Activated T-cell treated with anti-CD3 and anti-CD28 coated beads for 48 hours (primary cell): Measurements from ENCODE around the gene RHBDL3.
A peak's percentile ranks its signal among the peaks of the same experiment; 100 is the strongest.
"Not testable (repeated sequence)": the region's sequence is repeated elsewhere in the genome, so short reads cannot be mapped to it uniquely, and the experiment has no call there.

Experiments
- DNase-seq: peaks from one replicate; pipeline ENCODE4 v3.0.0-alpha.2; 2020; ENCODE audit warnings: low read depth

Gene RHBDL3

DNA sequence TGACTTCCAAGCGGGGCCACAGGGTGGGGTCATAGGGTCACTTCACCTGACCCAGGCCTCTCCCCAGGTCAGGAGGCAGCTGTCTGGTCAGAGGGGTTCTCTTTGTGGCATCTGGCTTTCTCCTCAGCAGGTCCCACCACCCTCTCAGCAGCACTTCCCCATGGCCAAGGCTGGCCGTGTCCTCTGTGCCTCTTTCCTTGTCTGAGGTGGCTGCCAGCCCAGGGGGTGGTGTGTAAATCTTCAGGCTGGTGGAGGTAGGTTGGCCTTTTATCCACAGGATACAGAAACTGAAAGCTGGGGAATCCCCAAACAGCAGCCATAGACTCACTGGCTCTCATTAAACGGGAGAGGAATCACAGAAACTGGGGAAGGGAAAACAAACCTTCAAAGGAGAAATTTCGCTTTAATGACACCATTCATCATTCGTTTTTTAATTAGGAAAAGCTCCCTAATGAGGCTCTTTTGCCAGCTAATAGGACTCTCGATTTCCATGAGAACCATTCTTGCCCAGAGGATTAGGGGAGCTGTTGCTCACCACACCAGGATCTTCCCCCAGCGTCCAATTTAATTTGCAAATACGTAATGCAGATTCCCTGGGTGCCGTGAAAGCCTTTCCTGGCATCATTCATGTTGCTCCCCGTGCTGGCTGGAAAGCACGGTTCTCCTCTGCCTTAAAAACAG is 58.3 kb downstream of the RHBDL3 start:
- DNase-seq: no peak

DNA sequence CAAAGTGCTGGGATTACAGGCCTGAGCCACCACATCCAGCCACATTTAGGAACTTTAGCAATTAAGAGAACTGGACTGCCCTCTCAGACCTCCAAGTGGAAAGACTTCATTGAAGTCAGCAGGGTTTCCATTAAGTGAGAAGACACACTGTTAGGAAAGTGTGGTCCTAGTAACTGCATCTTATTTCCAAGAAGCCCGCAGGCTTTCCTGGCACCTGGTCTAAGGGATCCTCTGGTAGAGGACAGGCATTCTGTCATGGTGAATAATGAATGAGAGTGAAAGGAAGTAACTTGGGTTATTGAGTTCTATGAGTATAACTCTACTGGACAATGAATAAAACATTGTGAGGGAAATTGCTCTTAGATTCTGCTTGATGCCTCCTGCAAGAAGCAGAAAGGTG is 62.3 kb downstream of the RHBDL3 start:
- DNase-seq: no peak

GRCh38 chr17:32330147-32330546 is 64.5 kb downstream of the RHBDL3 start:
- no peak for DNase-seq

DNA sequence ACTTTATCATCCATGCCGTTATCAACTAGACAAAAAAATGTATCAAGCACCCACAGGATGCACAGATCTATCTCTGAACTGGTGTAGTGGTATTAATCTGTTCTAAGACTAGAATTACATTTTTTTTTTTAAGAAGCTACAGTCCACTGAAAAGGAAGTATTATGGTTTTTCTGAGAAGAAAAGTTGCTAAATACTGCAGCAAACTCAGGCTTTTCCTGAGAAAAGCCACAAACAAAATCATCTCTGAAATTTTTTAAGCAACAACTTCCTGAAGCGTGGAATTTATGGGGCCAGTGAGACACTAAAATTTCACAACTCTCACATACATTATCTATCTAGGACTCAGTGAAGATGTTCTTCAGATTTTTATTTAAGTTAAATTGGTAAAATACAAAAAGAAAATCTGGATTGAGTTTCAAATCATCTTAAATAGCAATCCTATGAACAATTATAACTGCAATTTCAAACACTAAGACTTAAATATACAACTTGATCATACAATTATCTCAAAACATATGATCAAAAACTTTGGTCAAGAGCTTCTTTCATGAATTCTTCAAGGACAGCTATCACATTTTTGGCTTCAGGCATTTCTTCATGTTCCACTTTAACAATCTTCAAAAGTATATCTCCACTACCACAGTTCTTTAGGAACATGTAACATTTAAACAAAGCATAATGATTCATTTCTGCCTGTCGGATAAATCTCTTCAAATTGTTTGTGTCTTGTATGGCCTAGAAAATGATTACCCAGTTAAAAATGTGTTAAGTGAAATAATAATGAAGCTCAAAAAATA is 65.8 kb downstream of the RHBDL3 start:
- DNase-seq: no peak

- DNase-seq: no peak
Observed at GRCh38 chr17:32333187-32333586, 67.6 kb downstream of the RHBDL3 start.

- DNase-seq: no peak
Observed at GRCh38 chr17:32335046-32335445, 69.4 kb downstream of the RHBDL3 start.

DNA sequence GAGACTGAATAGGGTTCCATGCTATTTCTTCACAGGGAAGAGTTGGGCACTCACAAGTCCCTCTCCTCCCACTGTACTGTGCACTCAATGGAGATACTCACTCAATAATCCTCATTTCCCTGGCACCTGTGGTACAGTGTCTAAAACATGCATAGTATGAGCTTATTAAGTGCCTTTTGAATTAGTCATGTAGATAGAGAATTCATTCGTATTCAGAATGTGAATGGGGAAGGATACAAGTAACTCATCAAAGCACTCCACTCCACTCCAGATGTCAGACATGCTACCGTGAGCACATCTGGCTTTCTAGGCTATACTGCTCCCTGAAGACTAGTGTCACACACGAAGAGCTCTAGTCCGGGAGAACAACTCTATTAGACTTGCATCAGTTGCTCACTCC is 70.1 kb downstream of the RHBDL3 start:
- DNase-seq: no peak

- DNase-seq: no peak
Observed at GRCh38 chr17:32341141-32341856, 75.7 kb downstream of the RHBDL3 start.

- DNase-seq: peak; percentile 82
Observed at GRCh38 chr17:32341857-32342602, 76.4 kb downstream of the RHBDL3 start, which contains the start of gene C17orf75. Gene C17orf75 (minus strand): TSS chr17:32342173. CDS start chr17:32342139, 34 bp downstream.

- DNase-seq: no peak
Observed at GRCh38 chr17:32342603-32343325, 77.1 kb downstream of the RHBDL3 start.

DNA sequence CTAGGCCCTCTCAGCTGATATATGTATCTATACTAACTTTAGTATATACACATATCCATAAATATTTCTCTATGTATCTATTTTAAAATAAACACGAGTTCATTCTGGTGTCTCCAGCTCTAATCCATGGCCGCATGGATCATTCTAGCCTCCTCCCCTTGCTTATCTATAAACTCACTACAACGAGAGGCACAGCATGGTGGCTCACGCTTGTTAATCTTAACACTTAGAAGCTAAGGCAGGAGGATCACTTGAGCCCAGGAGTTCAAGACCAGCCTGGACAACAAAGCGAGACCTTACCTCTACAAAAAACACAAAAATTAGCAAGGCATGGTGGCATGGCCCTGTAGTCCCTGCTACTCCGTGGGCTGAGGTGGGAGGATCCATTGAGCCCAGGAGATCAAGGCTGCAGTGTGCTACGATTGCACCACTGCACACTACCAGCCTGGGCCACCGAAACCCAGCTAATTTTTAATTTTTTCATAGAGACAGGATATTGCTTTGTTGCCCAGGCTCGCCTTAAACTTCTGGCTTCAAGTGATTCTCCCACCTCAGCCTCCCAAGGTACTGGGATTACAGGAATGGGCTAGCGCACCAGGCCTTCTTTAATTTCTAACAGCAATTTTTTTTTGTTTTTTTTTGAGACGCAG is 80.4 kb downstream of the RHBDL3 start:
- no peak for DNase-seq

DNA sequence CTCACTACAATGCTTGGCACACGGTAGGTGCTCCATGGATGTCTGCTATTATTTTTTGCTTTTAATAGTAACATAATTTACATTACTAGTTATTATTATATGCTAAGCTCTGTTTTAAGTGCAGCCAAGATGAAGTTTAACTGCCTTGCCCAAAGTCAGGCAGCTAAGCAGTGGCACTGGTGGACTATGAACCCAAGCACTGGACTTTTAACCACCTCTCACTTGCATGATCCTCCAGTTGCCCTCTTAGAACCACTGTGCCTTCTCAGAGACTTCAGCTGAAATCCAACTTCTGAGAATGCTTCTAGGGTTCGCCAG is 82.8 kb downstream of the RHBDL3 start:
- no peak for DNase-seq

DNA sequence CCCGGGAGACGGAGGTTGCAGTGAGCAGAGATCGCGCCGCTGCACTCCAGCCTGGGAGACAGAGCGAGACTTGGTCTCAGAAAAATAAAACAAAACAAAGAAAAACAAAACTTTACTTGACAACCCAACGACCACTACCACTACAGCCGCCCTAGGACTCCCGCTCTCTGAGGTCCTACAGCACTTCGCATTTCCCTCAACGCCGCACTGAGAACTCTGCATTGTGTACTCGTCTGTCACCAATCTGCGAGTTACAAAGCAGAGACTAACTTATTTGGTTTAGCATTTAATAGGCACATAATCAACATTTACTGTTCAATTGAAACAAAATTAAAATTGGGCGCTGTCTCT is 83.8 kb downstream of the RHBDL3 start:
- no peak for DNase-seq

DNA sequence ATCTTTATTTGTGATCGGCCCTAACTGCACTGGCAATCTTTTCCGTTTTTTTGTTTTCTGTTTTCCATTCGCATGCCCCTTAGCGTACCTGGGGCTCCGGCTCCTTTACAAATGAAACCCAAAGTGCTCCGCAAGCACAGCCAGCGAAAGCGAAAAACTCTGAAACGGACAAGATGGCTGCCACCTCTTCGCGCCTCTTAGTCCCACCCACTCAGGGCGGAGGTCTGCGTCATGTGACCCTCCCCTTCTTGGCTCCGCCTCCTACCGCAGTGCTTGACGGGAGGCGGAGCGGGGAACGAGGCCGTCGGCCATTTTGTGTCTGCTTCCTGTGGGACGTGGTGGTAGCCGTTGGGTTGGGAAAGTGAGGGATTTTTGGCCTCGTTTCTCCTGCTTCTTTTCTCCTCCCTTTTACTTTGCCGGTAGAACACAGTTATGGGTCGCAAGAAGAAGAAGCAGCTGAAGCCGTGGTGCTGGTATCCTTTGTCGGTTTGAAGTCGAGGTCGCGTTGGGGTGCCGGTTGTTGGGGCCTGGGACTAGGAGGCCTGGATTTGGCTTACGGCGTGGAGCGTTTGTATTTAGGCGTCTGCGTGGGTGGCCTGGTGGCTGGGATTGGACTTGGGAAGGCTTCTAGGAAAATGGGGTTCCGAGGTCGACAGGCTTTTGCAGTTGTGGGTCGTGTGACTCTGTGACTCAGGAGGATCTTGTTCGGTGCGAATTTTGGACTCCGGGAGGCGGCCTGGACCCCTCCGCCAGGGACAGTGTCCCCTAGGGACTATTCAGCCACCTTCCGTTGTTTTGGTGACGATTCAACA is 84.4 kb downstream of the RHBDL3 start, which contains the start of gene ZNF207:
Gene ZNF207 (plus strand): TSS at position 304 of the 812 bp plus-strand sequence. CDS start 129 bp downstream, at position 433.
- DNase-seq: peak; percentile 94

DNA sequence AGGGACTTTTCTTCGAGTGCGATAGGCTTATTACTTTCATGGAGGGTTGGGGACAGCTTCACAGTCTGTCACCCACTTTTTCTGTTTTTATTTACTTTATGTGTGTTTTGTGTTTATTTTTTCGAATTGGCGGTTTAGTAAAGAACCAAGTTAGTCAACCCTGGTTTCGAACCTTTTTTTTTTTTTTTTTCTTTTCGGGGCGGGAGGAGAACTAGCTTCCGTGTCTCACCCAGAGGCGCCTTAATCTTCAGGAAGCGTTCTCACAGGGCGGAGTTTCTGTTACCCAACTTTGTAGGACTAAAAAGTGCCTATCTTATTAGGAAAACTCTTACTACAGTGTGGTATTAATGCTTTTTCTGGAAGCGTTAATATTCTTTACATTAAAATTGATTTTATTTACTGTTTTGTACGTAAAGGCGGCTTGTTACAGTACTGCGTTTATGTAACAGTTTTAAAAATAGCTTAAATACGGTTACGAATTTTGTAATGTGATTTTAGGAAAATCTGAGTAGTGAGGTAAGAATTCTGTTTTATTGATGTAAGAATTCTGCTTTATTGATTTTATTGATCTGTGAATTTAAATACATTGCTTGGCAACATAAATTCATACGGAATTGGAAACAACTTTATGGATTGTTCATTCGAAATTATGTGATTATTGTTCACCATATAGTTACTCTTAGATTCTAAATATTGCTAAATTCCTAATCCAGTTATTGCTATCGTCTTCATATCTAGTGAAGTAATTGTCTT is 85.2 kb downstream of the RHBDL3 start:
- DNase-seq: no peak

DNA sequence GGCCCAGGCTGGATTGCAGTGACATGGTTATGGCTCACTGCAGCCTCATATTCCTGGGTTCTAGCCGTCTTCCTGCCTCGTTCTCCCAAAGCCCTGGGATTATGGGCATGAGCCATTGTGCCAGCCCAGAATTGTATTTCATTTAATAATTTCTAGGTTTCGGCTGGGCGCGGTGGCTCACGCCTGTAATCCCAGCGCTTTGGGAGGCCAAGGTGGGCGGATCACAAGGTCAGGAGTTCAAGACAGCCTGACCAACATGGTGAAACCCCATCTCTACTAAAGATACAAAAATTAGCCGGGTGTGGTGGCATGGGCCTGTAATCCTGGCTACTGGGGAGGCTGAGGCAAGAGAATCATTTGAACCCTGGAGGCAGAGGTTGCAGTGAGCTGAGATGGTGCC is 87.1 kb downstream of the RHBDL3 start:
- not testable (repeated sequence) for DNase-seq

DNA sequence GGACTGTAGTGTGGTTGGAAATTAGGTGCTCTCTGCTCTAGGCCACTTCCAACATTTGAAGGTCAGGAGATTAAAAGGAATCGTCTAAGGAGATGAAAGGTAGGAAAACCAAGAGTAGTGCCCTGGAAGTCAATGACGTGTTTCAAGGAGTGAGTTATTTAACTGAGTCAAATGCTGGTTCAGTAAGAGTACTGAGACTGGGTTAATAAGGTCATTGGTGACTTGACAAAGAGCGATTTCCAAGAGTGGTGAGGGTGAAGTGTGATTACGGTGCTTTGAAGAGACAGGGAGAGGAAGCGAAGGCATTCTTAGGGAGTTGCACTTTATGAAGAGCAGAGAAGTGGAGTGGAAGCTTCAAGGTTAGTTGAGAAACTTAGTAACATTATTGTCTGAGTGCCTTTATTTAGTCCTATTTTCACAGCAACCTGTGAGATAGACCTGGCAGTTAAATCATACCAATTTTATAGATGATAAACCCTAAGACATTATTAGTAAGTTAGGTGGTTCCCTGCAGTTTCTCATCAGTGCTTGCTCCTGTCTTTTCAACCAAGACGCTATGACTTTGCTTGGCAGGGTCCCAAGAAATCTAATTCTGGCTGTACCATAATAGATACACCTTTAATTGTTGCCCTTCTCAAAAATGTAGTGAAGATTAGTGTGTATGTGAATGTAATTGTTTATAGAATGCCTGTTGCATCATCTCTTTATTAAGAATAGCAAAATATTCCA is 90.2 kb downstream of the RHBDL3 start:
- DNase-seq: no peak

GRCh38 chr17:32356378-32356743 is 90.7 kb downstream of the RHBDL3 start:
- no peak for DNase-seq

DNA sequence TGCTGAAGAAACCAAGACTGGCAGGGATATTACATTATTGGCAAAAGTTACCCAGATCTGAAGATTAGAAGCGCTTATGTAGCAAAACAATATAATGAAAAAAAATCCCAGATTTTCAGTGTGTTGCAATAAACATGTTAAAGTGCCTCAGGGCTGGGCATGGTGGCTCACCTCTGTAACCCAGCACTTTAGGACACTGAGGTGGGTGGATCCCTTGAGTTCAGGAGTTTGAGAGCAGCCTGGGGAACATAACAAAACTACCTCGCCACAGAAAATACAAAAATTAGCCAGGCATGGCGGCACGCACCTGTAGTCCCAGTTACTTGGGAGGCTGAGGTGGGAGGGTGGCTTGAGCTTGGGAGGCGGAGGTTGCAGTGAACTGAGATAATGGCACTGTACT is 91.1 kb downstream of the RHBDL3 start:
- DNase-seq: no peak
